H1 (cell line): Measurements from ENCODE around the gene GTF2A2. TPM values are rescaled to one million over a fixed set of nuclear protein-coding genes. Genes with fewer than 3 reads are reported as not detected.
"Not testable (repeated sequence)": the region's sequence is repeated elsewhere in the genome, so short reads cannot be mapped to it uniquely, and the experiment has no call there.

ENCODE experiments used
- CTCF ChIA-PET: fragments of 300-600 bp; sonication (Branson Sonifier 250); formaldehyde crosslinking; loops from one replicate; lab custom pipeline; 2021; ENCODE audit not compliant: partially characterized antibody; lab: Charles Lee
- POLR2A ChIA-PET: fragments of 300-600 bp; sonication (Branson Sonifier 250); formaldehyde crosslinking; loops from one replicate; lab custom pipeline; 2021; ENCODE audit warnings: inconsistent platforms; ENCODE audit not compliant: partially characterized antibody; lab: Charles Lee
- DNase-seq, 2 experiments: peaks; one replicate each; pipeline versions ENCODE4 v3.0.0 to v3.0.0-alpha.2; 2010 to 2022; ENCODE audit warnings: low spot score in 2 of 2, low read depth in 1 of 2, mixed read lengths in 1 of 2
- FAIRE-seq: peaks from 2 replicates; lab custom pipeline; 2011; peaks lifted over from hg19 to GRCh38; lab: Jason Lieb, UNC
- H2AFZ ChIP-seq: 2 replicates; pipeline ENCODE4 v1.8.1; 2012; ENCODE audit warnings: low read length, inconsistent platforms
- H2AK5ac ChIP-seq: 2 replicates; pipeline ENCODE4 v1.6.1; 2013; ENCODE audit warnings: low read depth, low read length
- H2BK120ac ChIP-seq: replicated peaks from 2 replicates; pipeline ENCODE3; 2013; ENCODE audit warnings: low read depth, low read length, inconsistent platforms
- H2BK12ac ChIP-seq: 2 replicates; pipeline ENCODE4 v1.6.1; 2013; ENCODE audit warnings: low read depth, low read length
- H2BK15ac ChIP-seq: 2 replicates; pipeline ENCODE4 v1.6.1; 2013; ENCODE audit warnings: low read length
- H2BK20ac ChIP-seq: 2 replicates; pipeline ENCODE4 v1.6.1; 2013; ENCODE audit warnings: low read length
- H2BK5ac ChIP-seq: 2 replicates; pipeline ENCODE4 v1.6.1; 2013; ENCODE audit warnings: low read depth, low read length
- H3K14ac ChIP-seq: 2 replicates; pipeline ENCODE4 v1.6.1; 2013; ENCODE audit warnings: inconsistent platforms; ENCODE audit not compliant: insufficient read length
- H3K18ac ChIP-seq: 2 replicates; pipeline ENCODE4 v1.6.1; 2013; ENCODE audit warnings: low read length; ENCODE audit errors: extremely low read depth
- H3K23ac ChIP-seq: 2 replicates; pipeline ENCODE4 v1.6.1; 2013; ENCODE audit warnings: inconsistent platforms; ENCODE audit not compliant: insufficient read length
- H3K23me2 ChIP-seq: 2 replicates; pipeline ENCODE4 v1.6.1; 2013; ENCODE audit warnings: low read depth, low read length
- H3K27ac ChIP-seq: 2 replicates; pipeline ENCODE4 v1.6.1; 2011; ENCODE audit warnings: low read depth, low read length, inconsistent platforms
- H3K27me3 ChIP-seq, 4 experiments: replicated peaks in 1 of 4; 1 replicate in 1 of 4; 2 replicates in 3 of 4; pipeline versions ENCODE4 v1.6.1 to v1.8.1; 2011 to 2013; ENCODE audit warnings: low read length in 3 of 4, mild to moderate bottlenecking in 3 of 4, inconsistent platforms in 2 of 4, mixed read lengths in 2 of 4, moderate library complexity in 1 of 4; ENCODE audit not compliant: control insufficient read depth in 3 of 4, insufficient read depth in 3 of 4; ENCODE audit errors: extremely low read depth in 1 of 4
- H3K36me3 ChIP-seq, 4 experiments: 2 replicates each; pipeline versions ENCODE4 v1.6.1 to v1.8.1; 2011 to 2013; ENCODE audit warnings: mild to moderate bottlenecking in 4 of 4, low read length in 3 of 4, moderate library complexity in 2 of 4, control low read depth in 1 of 4, inconsistent platforms in 1 of 4; ENCODE audit not compliant: insufficient read depth in 4 of 4, control insufficient read depth in 2 of 4
- H3K4ac ChIP-seq: replicated peaks from 2 replicates; pipeline ENCODE3; 2013; ENCODE audit warnings: low read length, low read depth, mixed read lengths, inconsistent platforms; ENCODE audit not compliant: insufficient read length
- H3K4me1 ChIP-seq, 4 experiments: replicated peaks in 1 of 4; 1 replicate in 1 of 4; 2 replicates in 3 of 4; pipeline versions ENCODE4 v1.6.1 to v1.8.1; 2011 to 2013; ENCODE audit warnings: low read length in 3 of 4, inconsistent platforms in 2 of 4, mixed read lengths in 1 of 4; ENCODE audit not compliant: insufficient read depth in 4 of 4, control insufficient read depth in 3 of 4
- H3K4me2 ChIP-seq, 2 experiments: 2 replicates each; pipeline versions ENCODE4 v1.6.1 to v1.8.1; 2011 to 2013; ENCODE audit warnings: low read depth in 2 of 2, low read length in 2 of 2, control low read depth in 1 of 2, inconsistent platforms in 1 of 2, mild to moderate bottlenecking in 1 of 2; ENCODE audit not compliant: insufficient read depth in 1 of 2
- H3K4me3 ChIP-seq, 4 experiments: fragments of 200-600, 300-600 bp in 1 of 4; sonication (generic), shearing (Covaris generic), sonication (Bioruptor Twin) in 1 of 4; 2 replicates each; pipeline versions ENCODE4 v1.5.1 to v1.8.1; 2011 to 2016; ENCODE audit warnings: low read length in 4 of 4, low read depth in 3 of 4, control low read depth in 2 of 4, inconsistent platforms in 2 of 4, mild to moderate bottlenecking in 2 of 4, mixed read lengths in 1 of 4, moderate library complexity in 1 of 4; ENCODE audit not compliant: insufficient read depth in 2 of 4; ENCODE audit errors: extremely low read depth in 1 of 4
- H3K56ac ChIP-seq: replicated peaks from 2 replicates; pipeline ENCODE3; 2013; ENCODE audit warnings: low read depth, mild to moderate bottlenecking, mixed read lengths, low read length, inconsistent platforms; ENCODE audit not compliant: insufficient read length
- H3K79me1 ChIP-seq: 2 replicates; pipeline ENCODE4 v1.6.1; 2013; ENCODE audit warnings: low read depth, low read length, control low read depth
- H3K79me2 ChIP-seq, 2 experiments: 2 replicates each; pipeline versions ENCODE4 v1.6.1 to v1.8.1; 2012 to 2013; ENCODE audit warnings: low read length in 2 of 2, mild to moderate bottlenecking in 2 of 2, inconsistent platforms in 1 of 2; ENCODE audit not compliant: insufficient read depth in 2 of 2, control insufficient read depth in 1 of 2
- H3K9ac ChIP-seq, 4 experiments: replicated peaks in 1 of 4; 1 replicate in 1 of 4; 2 replicates in 3 of 4; pipeline versions ENCODE4 v1.6.1 to v1.8.1; 2011 to 2013; ENCODE audit warnings: low read depth in 3 of 4, low read length in 3 of 4, control low read depth in 2 of 4, mild to moderate bottlenecking in 2 of 4, moderate library complexity in 2 of 4, inconsistent platforms in 1 of 4; ENCODE audit errors: extremely low read depth in 1 of 4
- H3K9me3 ChIP-seq, 2 experiments: 2 replicates each; pipeline versions ENCODE4 v1.6.1 to v1.8.1; 2012 to 2013; ENCODE audit warnings: mild to moderate bottlenecking in 2 of 2, moderate library complexity in 2 of 2, control low read depth in 1 of 2, inconsistent platforms in 1 of 2, low read depth in 1 of 2, low read length in 1 of 2, mixed read lengths in 1 of 2; ENCODE audit not compliant: insufficient read depth in 2 of 2
- H4K20me1 ChIP-seq, 2 experiments: replicated peaks in 1 of 2; 2 replicates each; pipeline versions ENCODE3 to v1.8.1; 2011 to 2013; ENCODE audit warnings: inconsistent platforms in 2 of 2, low read length in 2 of 2, mild to moderate bottlenecking in 1 of 2; ENCODE audit not compliant: insufficient read depth in 2 of 2, control insufficient read depth in 1 of 2
- H4K5ac ChIP-seq: 2 replicates; pipeline ENCODE4 v1.6.1; 2013; ENCODE audit warnings: low read length, low read depth, mixed read lengths, inconsistent platforms; ENCODE audit not compliant: insufficient read length
- H4K8ac ChIP-seq: 2 replicates; pipeline ENCODE4 v1.8.0; 2013; ENCODE audit warnings: mild to moderate bottlenecking, moderate library complexity, low read length, inconsistent platforms; ENCODE audit not compliant: insufficient read depth; ENCODE audit errors: extremely low read depth
- H4K91ac ChIP-seq: replicated peaks from 2 replicates; pipeline ENCODE3; 2013; ENCODE audit warnings: low read length, mixed read lengths, inconsistent platforms; ENCODE audit not compliant: insufficient read length
- WGBS, 2 experiments: shearing (Covaris generic) in 1 of 2; methylation state at CpG; one replicate each; pipeline versions ENCODE4 v1.1.6 to v1.1.7; 2013 to 2015; ENCODE audit warnings: low lambda C conversion rate in 2 of 2, mixed read lengths in 2 of 2, inconsistent platforms in 1 of 2, low coverage in 1 of 2, missing lambda C conversion rate in 1 of 2; ENCODE audit not compliant: insufficient replicate concordance in 2 of 2, insufficient coverage in 1 of 2, insufficient read length in 1 of 2; ENCODE audit errors: extremely low coverage in 1 of 2, missing lambda C conversion rate in 1 of 2; 5-methylcytosine and 5-hydroxymethylcytosine counted together
- polyA plus RNA-seq, 7 experiments: library from polyadenylated mRNA; depleted of rRNA in 3 of 7; stranded (reverse) in 5 of 7; unstranded in 2 of 7; fragments of >200 nt in 5 of 7; fragments of 200-250 nt in 2 of 7; gene quantifications; 1 replicate in 5 of 7; 2 replicates in 1 of 7; 4 replicates in 1 of 7; pipeline versions ENCODE4 v1.2.1 to v1.2.3, GENCODE V29; 2011 to 2013; ENCODE audit warnings: missing spikeins in 2 of 7, mixed read lengths in 2 of 7
- total RNA-seq: library from RNA; stranded (reverse); fragmentation: NEBNext Ultra II Directional; extraction: Animal tissue kit (Norgen Biotek cat#: 25700); gene quantifications from 2 replicates; pipeline ENCODE4 v1.2.1, GENCODE V29; 2021

GTF2A2 gene
- total and polyA plus RNA-seq, 2 of the 8 experiments (the other 6 are each of a cell fraction or from before 2014, with no cell fraction given), result 52.2 to 161 TPM

- CTCF ChIA-PET, result interaction anchor here (0.6 to 1.4 kb wide), 2 partner anchors 218 to 219 kb away, joined by 3 to 4 read pairs; no protein-coding TSS in a partner anchor
- 94% methylated on average over 4 of the region's 4 CpGs; no CpG with 5 or more reads in 1 of the 2 experiments for WGBS, 2 experiments
Measured at GRCh38 chr15:59698065-59698464, 40.8 kb upstream of the GTF2A2 start.

More at GRCh38 chr15:59698065-59698464, 40.8 kb upstream of the GTF2A2 start:
- H2AFZ ChIP-seq, H2AK5ac ChIP-seq, H3K9me3 ChIP-seq, H3K79me2 ChIP-seq, H3K4me2 ChIP-seq, H4K91ac ChIP-seq, FAIRE-seq, H3K23ac ChIP-seq, DNase-seq, H3K4me1 ChIP-seq, H2BK5ac ChIP-seq, H2BK120ac ChIP-seq, H4K20me1 ChIP-seq, H2BK12ac ChIP-seq, H3K27me3 ChIP-seq, H3K23me2 ChIP-seq, H3K27ac ChIP-seq, H3K56ac ChIP-seq, H4K5ac ChIP-seq, H2BK15ac ChIP-seq, H3K4me3 ChIP-seq, H2BK20ac ChIP-seq, H4K8ac ChIP-seq, H3K14ac ChIP-seq, H3K79me1 ChIP-seq, H3K18ac ChIP-seq, H3K36me3 ChIP-seq, H3K9ac ChIP-seq, H3K4ac ChIP-seq, POLR2A ChIA-PET: not testable (repeated sequence)
